Upper lobe of left lung (tissue), 6 donors: ENCODE measurements around the gene TM4SF5. TPM values are rescaled to one million over a fixed set of nuclear protein-coding genes. Genes with fewer than 3 reads are reported as not detected.

Experiments
- ATAC-seq, 2 donors: fragments of 200-7000 bp; cut with Tn5 transposase; one replicate each; pipeline ENCODE4 v1.9.1; 2022; ENCODE audit warnings: mild to moderate bottlenecking in 2 of 2, moderate library complexity in 2 of 2; ENCODE audit not compliant: low FRiP score in 2 of 2
- DNase-seq, 2 donors: peaks; one replicate each; pipeline ENCODE4 v3.0.0-alpha.2; 2019 to 2020
- H3K27ac ChIP-seq, 4 donors: fragments of 200-600 bp; sonication (generic); one replicate each; pipeline ENCODE4 v1.5.1; 2016 to 2019
- H3K27me3 ChIP-seq, 4 donors: fragments of 200-600 bp; sonication (generic); one replicate each; pipeline ENCODE4 v1.5.1; 2017 to 2019
- H3K36me3 ChIP-seq, 4 donors: fragments of 200-600 bp; sonication (generic); one replicate each; pipeline ENCODE4 v1.5.1; 2016 to 2019
- H3K4me1 ChIP-seq, 4 donors: fragments of 200-600 bp; sonication (generic); one replicate each; pipeline ENCODE4 v1.5.1; 2018 to 2019
- H3K4me3 ChIP-seq, 4 donors: fragments of 200-600 bp; sonication (generic); one replicate each; pipeline ENCODE4 v1.5.1; 2017 to 2019; ENCODE audit warnings: mild to moderate bottlenecking in 2 of 4, moderate library complexity in 1 of 4
- H3K9me3 ChIP-seq, 4 donors: fragments of 200-600 bp; sonication (generic); one replicate each; pipeline ENCODE4 v1.5.1; 2018 to 2019
- EP300 ChIP-seq, 4 donors: sonication (generic); formaldehyde crosslinking; IDR thresholded peaks; one replicate each; pipeline ENCODE4 v1.5.1; 2017; ENCODE audit warnings: antibody characterized with exemption in 4 of 4, control low read depth in 2 of 4
- POLR2A ChIP-seq, 4 donors: fragments of 450-650 bp; IDR thresholded peaks; one replicate each; pipeline ENCODE4 v1.5.1; 2016 to 2017; ENCODE audit warnings: antibody characterized with exemption in 4 of 4, mild to moderate bottlenecking in 2 of 4
- POLR2AphosphoS5 ChIP-seq, 2 donors: sonication (generic); formaldehyde crosslinking; IDR thresholded peaks; one replicate each; pipeline ENCODE4 v1.5.1; 2017; ENCODE audit warnings: antibody characterized with exemption in 2 of 2
- WGBS, 2 donors: methylation state at CpG; one replicate each; pipeline ENCODE4 v1.1.5; 2017 to 2018; 5-methylcytosine and 5-hydroxymethylcytosine counted together
- total RNA-seq, 6 donors: library from RNA; depleted of rRNA in 4 of 6; stranded (reverse); fragments of >200 nt in 4 of 6; gene quantifications; one replicate each; pipeline versions ENCODE4 v1.1.0 to v1.2.1, GENCODE V29; 2016 to 2021
- TF ChIP-seq, protein P1 (sequence below), 6 experiments: fragments of 450-650 bp in 4 of 6; fragments of 200-600 bp in 2 of 6; sonication (generic) in 2 of 6; IDR thresholded peaks; one replicate each; pipeline ENCODE4 v1.5.1; 2016 to 2019; ENCODE audit warnings: antibody characterized with exemption in 6 of 6
- donor health status: DM: no; HTN: no; CAD: no; lungs with moderate emphysema.
- donor health status: DM: no; HTN: yes; CAD: no; lungs with severe emphysema.

Gene TM4SF5
- total RNA-seq, 6 donors from 2014 or later: not detected

DNA sequence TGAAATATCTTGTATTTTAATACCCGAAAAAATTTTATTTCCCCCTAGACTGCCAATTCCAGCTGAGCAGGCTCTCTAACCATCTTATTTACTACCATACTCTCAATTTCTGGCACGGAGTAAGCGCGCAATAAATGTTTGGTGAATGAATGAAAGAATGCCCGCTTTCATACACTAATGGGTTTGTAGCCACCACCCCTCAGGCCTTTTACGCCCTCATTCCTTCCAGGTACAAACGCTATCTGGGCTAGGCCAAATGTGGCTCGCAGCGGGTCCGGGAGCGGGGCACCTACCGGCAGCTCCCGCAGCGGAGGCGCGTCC, 34.7 kb downstream of the TM4SF5 start:
- H3K9me3 ChIP-seq: no peaks in the 10 kb centered on the region
- no peak for TF ChIP-seq POLR2A (IDR thresholded peaks at IDR 0.05)
- no peak for TF ChIP-seq POLR2AphosphoS5 (IDR thresholded peaks at IDR 0.05)
- TF ChIP-seq, protein P1, sequence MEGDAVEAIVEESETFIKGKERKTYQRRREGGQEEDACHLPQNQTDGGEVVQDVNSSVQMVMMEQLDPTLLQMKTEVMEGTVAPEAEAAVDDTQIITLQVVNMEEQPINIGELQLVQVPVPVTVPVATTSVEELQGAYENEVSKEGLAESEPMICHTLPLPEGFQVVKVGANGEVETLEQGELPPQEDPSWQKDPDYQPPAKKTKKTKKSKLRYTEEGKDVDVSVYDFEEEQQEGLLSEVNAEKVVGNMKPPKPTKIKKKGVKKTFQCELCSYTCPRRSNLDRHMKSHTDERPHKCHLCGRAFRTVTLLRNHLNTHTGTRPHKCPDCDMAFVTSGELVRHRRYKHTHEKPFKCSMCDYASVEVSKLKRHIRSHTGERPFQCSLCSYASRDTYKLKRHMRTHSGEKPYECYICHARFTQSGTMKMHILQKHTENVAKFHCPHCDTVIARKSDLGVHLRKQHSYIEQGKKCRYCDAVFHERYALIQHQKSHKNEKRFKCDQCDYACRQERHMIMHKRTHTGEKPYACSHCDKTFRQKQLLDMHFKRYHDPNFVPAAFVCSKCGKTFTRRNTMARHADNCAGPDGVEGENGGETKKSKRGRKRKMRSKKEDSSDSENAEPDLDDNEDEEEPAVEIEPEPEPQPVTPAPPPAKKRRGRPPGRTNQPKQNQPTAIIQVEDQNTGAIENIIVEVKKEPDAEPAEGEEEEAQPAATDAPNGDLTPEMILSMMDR (IDR thresholded peaks at IDR 0.05): no peak
- TF ChIP-seq EP300 (IDR thresholded peaks at IDR 0.05): no peak
- WGBS, 2 donors: 2 to 3% methylated on average over 13 to 16 of the region's 16 CpGs
- ATAC-seq: no peak
- no peaks in the 10 kb centered on the region for H3K27me3 ChIP-seq
- peak overlapping the region in 3 of 4 donors; percentile 82 to 83 (median 82) for H3K27ac ChIP-seq
- peaks cover 0 to 12% (median 2%) of the 10 kb centered on the region in 4 donors for H3K36me3 ChIP-seq
- no peak for DNase-seq
- H3K4me1 ChIP-seq: peaks cover 17 to 23% (median 20%) of the 10 kb centered on the region in 4 donors
- H3K4me3 ChIP-seq: peak overlapping the region in 3 of 4 donors; percentile 70 to 97 (median 71)

DNA sequence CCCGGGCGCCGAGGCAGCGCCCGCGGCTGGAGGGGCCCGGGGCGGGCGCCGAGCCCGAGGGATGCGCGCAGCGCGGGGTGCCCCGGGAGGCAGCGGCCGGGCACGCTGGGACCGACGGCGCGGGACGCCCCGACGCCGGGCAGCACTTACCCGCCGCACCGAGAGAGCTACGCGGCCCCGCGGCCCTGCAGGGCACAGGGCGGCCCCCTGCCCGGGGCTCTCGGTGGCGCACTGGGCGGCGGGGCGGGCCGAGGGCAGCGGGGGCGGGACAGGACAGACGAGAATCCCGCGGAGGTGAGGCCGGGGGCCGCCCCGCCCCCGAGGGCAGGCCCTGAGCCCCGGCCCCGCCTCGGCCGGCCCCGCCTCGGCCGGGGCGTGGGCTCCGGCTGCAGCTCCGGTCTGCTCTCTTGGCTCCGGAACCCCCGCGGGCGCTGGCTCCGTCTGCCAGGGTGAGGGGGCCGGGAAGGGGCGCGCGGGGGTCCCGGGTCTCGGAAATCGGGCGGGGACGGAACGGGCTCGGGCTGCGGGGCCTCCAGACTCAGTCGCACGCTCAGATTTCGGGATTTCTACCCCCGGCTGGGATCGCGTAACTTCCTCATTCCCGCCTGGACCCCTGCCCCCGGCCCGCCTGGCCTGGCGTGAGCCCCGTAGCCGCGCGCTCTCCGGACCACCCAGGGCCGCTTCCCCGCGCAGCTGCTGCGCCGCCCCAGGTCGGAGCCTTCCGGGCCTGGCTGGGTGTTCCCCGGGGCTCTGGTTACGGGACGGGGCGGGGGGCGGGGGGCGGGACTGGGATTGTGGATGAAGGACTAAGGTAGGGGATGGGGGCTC, 35.3 kb downstream of the TM4SF5 start, which contains the start of gene PLD2:
Gene PLD2, plus strand, starts transcription at position 376 of the 828 bp plus-strand sequence. CDS start 621 bp downstream, outside the sequence.
- H3K4me1 ChIP-seq: peaks cover 17 to 23% (median 20%) of the 10 kb centered on the region in 4 donors
- H3K27me3 ChIP-seq: no peaks in the 10 kb centered on the region
- H3K4me3 ChIP-seq: peak within 1 kb of the TSS; percentile 70 to 97 (median 84)
- H3K9me3 ChIP-seq: no peaks in the 10 kb centered on the region
- peak within 1 kb of the TSS; percentile 78 to 83 (median 82) for H3K27ac ChIP-seq
- TF ChIP-seq, protein P1 (IDR thresholded peaks at IDR 0.05): peak in 5 of 6 experiments; percentile 14 to 44 (median 31)
- TF ChIP-seq EP300 (IDR thresholded peaks at IDR 0.05) (no peak), POLR2A (IDR thresholded peaks at IDR 0.05) (peak in 2 of 4 donors; percentile 29 to 71), POLR2AphosphoS5 (IDR thresholded peaks at IDR 0.05) (peak in 1 of 2 donors; percentile 23)
- peaks cover 0 to 12% (median 2%) of the 10 kb centered on the region in 4 donors for H3K36me3 ChIP-seq
- ATAC-seq (peak; percentile 95 to 99), DNase-seq (peak; percentile 94 to 98)
- 0% methylated on average over 1 to 35 of the region's 106 CpGs for WGBS, 2 donors

DNA sequence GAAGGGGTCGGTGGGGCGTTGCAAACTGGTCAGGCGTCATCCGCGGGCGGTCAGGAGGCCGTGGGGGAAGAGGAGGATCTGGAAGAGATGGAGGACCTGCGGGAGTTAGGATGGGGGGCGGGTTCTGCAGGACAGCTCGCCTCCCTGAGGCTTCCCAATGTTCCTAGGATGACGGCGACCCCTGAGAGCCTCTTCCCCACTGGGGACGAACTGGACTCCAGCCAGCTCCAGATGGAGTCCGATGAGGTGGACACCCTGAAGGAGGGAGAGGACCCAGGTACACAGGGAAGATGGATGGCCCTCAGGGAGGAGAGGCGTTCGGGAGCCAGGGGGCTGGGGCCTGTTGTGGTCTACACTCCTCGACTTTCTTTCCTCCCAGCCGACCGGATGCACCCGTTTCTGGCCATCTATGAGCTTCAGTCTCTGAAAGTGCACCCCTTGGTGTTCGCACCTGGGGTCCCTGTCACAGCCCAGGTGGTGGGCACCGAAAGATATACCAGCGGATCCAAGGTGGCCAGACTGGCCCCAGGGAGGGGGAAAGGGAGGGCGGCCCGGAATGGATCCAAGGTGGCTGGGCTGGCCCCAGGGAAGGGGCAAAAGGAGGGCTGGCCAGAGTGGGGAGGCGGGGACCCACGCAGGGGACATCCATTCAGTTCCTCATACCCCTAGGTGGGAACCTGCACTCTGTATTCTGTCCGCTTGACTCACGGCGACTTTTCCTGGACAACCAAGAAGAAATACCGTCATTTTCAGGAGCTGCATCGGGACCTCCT, 36.1 kb downstream of the TM4SF5 start:
- DNase-seq (no peak), ATAC-seq (peak in 1 of 2 donors; percentile 32)
- Histone ChIP-seq H3K9me3 (no peaks in the 10 kb centered on the region), H3K4me3 (peak overlapping the region; percentile 70 to 97 (median 84)), H3K27ac (peak overlapping the region; percentile 78 to 83 (median 82)), H3K27me3 (no peaks in the 10 kb centered on the region), H3K4me1 (peaks cover 17 to 23% (median 20%) of the 10 kb centered on the region in 4 donors), H3K36me3 (peaks cover 0 to 12% (median 2%) of the 10 kb centered on the region in 4 donors)
- 37 to 41% methylated on average over 25 to 29 of the region's 32 CpGs for WGBS, 2 donors
- TF ChIP-seq EP300 (IDR thresholded peaks at IDR 0.05) (no peak), POLR2AphosphoS5 (IDR thresholded peaks at IDR 0.05) (no peak), POLR2A (IDR thresholded peaks at IDR 0.05) (no peak)
- TF ChIP-seq, protein P1 (IDR thresholded peaks at IDR 0.05): no peak

DNA sequence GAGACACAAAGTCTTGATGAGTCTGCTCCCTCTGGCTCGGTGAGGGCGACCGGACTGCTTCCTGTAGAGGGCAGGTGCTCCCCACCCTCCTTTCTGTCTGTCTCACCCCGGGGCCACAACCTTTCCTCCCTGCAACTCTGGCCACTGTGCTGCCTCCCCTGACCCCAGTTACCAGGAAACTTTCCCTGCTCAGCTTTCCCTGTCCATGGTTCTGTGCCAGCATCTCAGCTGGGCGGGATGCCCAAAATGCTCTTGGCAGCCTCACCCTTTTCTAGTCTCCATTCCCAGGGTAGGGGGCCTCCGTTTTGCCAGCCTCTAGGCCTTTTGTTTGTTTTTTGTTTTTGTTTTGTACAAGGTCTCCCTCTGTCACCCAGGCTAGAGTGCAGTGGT, 36.7 kb downstream of the TM4SF5 start:
- Histone ChIP-seq H3K4me1 (peaks cover 17 to 23% (median 20%) of the 10 kb centered on the region in 4 donors), H3K4me3 (peak overlapping the region in 1 of 4 donors; percentile 97), H3K36me3 (peaks cover 0 to 12% (median 2%) of the 10 kb centered on the region in 4 donors), H3K9me3 (no peaks in the 10 kb centered on the region), H3K27ac (no peak overlapping the region), H3K27me3 (no peaks in the 10 kb centered on the region)
- DNase-seq: peak in 1 of 2 donors; percentile 47
- TF ChIP-seq, protein P1 (IDR thresholded peaks at IDR 0.05): no peak
- TF ChIP-seq POLR2AphosphoS5 (IDR thresholded peaks at IDR 0.05): no peak
- no peak for TF ChIP-seq EP300 (IDR thresholded peaks at IDR 0.05)
- peak in 1 of 2 donors; percentile 11 for ATAC-seq
- WGBS, 2 donors: 50 to 54% methylated on average over 6 of the region's 6 CpGs
